Transverse colon (tissue), 4 donors: ENCODE measurements around the gene OR2M5. TPM values are rescaled to one million over a fixed set of nuclear protein-coding genes. Genes with fewer than 3 reads are reported as not detected.

ENCODE experiments used
- DNase-seq: peaks from one replicate; pipeline ENCODE4 v3.0.0-alpha.2; 2019
- H3K27ac ChIP-seq, 4 donors: fragments of 200-600 bp; sonication (generic); 2 replicates each; pipeline ENCODE4 v1.5.1; 2016 to 2018; ENCODE audit warnings: inconsistent platforms in 4 of 4
- H3K27me3 ChIP-seq: fragments of 200-600 bp; sonication (generic); 2 replicates; pipeline ENCODE4 v1.5.1; 2017; ENCODE audit warnings: inconsistent platforms
- H3K36me3 ChIP-seq, 4 donors: fragments of 200-600 bp; sonication (generic); 2 replicates each; pipeline ENCODE4 v1.5.1; 2017 to 2019; ENCODE audit warnings: inconsistent platforms in 4 of 4
- H3K4me1 ChIP-seq, 4 donors: fragments of 200-600 bp; sonication (generic); 2 replicates each; pipeline ENCODE4 v1.5.1; 2017 to 2020; ENCODE audit warnings: inconsistent platforms in 4 of 4
- H3K4me3 ChIP-seq, 4 donors: fragments of 200-600 bp; sonication (generic); 1 replicate in 1 of 4; 2 replicates in 3 of 4; pipeline versions ENCODE4 v1.5.1 to v1.6.1; 2017 to 2019; ENCODE audit warnings: inconsistent platforms in 4 of 4
- H3K9me3 ChIP-seq, 2 donors: fragments of 200-600 bp; sonication (generic); 2 replicates each; pipeline ENCODE4 v1.5.1; 2017 to 2019; ENCODE audit warnings: inconsistent platforms in 2 of 2
- EP300 ChIP-seq: sonication (generic); formaldehyde crosslinking; IDR thresholded peaks from one replicate; pipeline ENCODE4 v1.6.1; 2017; ENCODE audit warnings: antibody characterized with exemption, low read depth
- POLR2A ChIP-seq: fragments of 450-650 bp; IDR thresholded peaks from one replicate; pipeline ENCODE4 v1.6.1; 2016; ENCODE audit warnings: antibody characterized with exemption, mild to moderate bottlenecking, moderate library complexity
- POLR2AphosphoS5 ChIP-seq, 3 donors: sonication (generic); formaldehyde crosslinking; IDR thresholded peaks; one replicate each; pipeline ENCODE4 v1.6.1; 2016; ENCODE audit warnings: antibody characterized with exemption in 3 of 3
- WGBS, 2 donors: methylation state at CpG; one replicate each; pipeline ENCODE4 v1.1.5; 2018; ENCODE audit warnings: low coverage in 1 of 2; 5-methylcytosine and 5-hydroxymethylcytosine counted together
- in situ Hi-C, 4 donors: fragments of 200-750 bp; cut with MboI; loops; one replicate each; pipeline versions ENCODE4 v1.15.0 to v1.15.1; 2017; ENCODE audit warnings: low sequenced_read_pairs in 3 of 4, low pct_ligation_motif_present in 1 of 4, low pct_unique_long_range_greater_than_20kb in 1 of 4
- intact Hi-C: fragments of 100-400 bp; cut with DNase I; formaldehyde crosslinking; loops from one replicate; pipeline ENCODE4 v1.15.1; 2023; ENCODE audit warnings: low total_unique reads
- total RNA-seq, 4 donors: library from RNA; depleted of rRNA; stranded (reverse); fragments of >200 nt; gene quantifications; one replicate each; pipeline ENCODE4 v1.1.0, GENCODE V29; 2016
- TF ChIP-seq, protein P1 (sequence below), 5 experiments: fragments of 200-600 bp in 3 of 5; fragments of 450-650 bp in 2 of 5; sonication (generic) in 3 of 5; IDR thresholded peaks; 1 replicate in 2 of 5; 2 replicates in 3 of 5; pipeline ENCODE4 v1.5.1; 2016 to 2017; ENCODE audit warnings: antibody characterized with exemption in 5 of 5, inconsistent platforms in 3 of 5, mild to moderate bottlenecking in 2 of 5, moderate library complexity in 1 of 5

Gene OR2M5
- total RNA-seq, 4 donors from 2014 or later = not detected

DNA sequence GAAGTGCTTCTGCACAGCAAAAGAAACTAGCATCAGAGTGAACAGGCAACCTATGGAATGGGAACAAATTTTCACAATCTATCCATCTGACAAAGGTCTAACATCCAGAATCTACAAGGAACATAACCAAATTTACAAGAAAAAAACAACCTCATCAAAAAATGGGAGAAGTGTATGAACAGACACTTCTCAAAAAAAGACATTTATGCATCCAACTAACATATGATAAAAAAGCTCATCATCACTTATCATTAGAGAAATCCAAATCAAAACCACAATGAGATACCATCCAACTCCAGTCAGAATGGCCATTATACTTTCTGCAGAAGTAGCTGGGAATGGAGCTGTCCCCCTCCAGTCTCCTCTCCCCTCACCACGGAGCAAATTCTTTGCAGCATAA is 49.2 kb downstream of the OR2M5 start:
- WGBS, 2 donors = 75 to 80% methylated on average over 1 of the region's 1 CpG
- TF ChIP-seq, protein P1, sequence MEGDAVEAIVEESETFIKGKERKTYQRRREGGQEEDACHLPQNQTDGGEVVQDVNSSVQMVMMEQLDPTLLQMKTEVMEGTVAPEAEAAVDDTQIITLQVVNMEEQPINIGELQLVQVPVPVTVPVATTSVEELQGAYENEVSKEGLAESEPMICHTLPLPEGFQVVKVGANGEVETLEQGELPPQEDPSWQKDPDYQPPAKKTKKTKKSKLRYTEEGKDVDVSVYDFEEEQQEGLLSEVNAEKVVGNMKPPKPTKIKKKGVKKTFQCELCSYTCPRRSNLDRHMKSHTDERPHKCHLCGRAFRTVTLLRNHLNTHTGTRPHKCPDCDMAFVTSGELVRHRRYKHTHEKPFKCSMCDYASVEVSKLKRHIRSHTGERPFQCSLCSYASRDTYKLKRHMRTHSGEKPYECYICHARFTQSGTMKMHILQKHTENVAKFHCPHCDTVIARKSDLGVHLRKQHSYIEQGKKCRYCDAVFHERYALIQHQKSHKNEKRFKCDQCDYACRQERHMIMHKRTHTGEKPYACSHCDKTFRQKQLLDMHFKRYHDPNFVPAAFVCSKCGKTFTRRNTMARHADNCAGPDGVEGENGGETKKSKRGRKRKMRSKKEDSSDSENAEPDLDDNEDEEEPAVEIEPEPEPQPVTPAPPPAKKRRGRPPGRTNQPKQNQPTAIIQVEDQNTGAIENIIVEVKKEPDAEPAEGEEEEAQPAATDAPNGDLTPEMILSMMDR (IDR thresholded peaks at IDR 0.05) = no peak
- no peak for TF ChIP-seq POLR2A
- TF ChIP-seq POLR2AphosphoS5 (IDR thresholded peaks at IDR 0.05) = no peak
- TF ChIP-seq EP300 = no peak
- in situ Hi-C loops = no loop called here
- no peak for DNase-seq
- Histone ChIP-seq H3K27me3 (no peaks in the 10 kb centered on the region), H3K4me1 (no peaks in the 10 kb centered on the region), H3K4me3 (no peak overlapping the region), H3K36me3 (no peaks in the 10 kb centered on the region), H3K9me3 (no peaks in the 10 kb centered on the region), H3K27ac (no peak overlapping the region)
- intact Hi-C loops = no loop called here

Other genes with a start within 250 kb of the OR2M5 start
- gene OR2W3, start 249.6 kb upstream of the OR2M5 start, total RNA-seq = 1 to 10 TPM in 1 of 4 donors, under 1 TPM in 1, not detected in 2; 0.68 to 5.4 TPM
- gene OR2T8, start 224.9 kb upstream of the OR2M5 start, total RNA-seq = not detected
- gene OR2AJ1, start 220.3 kb upstream of the OR2M5 start, total RNA-seq = not detected
- not detected for gene OR2L8, start 196.3 kb upstream of the OR2M5 start, total RNA-seq
- gene OR2AK2, start 179.9 kb upstream of the OR2M5 start, total RNA-seq = not detected
- under 1 TPM in 1 of 4 donors, not detected in 3; 0.32 TPM for gene OR2L5, start 131.5 kb upstream of the OR2M5 start, total RNA-seq
- gene OR2L2, start 115.1 kb upstream of the OR2M5 start, total RNA-seq = 1 to 10 TPM in 1 of 4 donors, under 1 TPM in 1, not detected in 2; 0.16 to 1.5 TPM
- not detected for gene OR2L3, start 98.3 kb upstream of the OR2M5 start, total RNA-seq
- gene OR2L13, start 50.0 kb upstream of the OR2M5 start, total RNA-seq = not detected
- gene OR2M2, start 29.7 kb downstream of the OR2M5 start, total RNA-seq = not detected
- gene OR2M3, start 52.1 kb downstream of the OR2M5 start, total RNA-seq = not detected
- not detected for gene OR2M4, start 86.3 kb downstream of the OR2M5 start, total RNA-seq
- gene OR2T33, start 132.8 kb downstream of the OR2M5 start, total RNA-seq = not detected
- not detected for gene OR2T12, start 158.3 kb downstream of the OR2M5 start, total RNA-seq
- not detected for gene OR2M7, start 179.4 kb downstream of the OR2M5 start, total RNA-seq
- not detected for gene OR14C36, start 203.6 kb downstream of the OR2M5 start, total RNA-seq
- gene OR2T4, start 216.5 kb downstream of the OR2M5 start, total RNA-seq = not detected
- gene OR2T6, start 230.6 kb downstream of the OR2M5 start, total RNA-seq = not detected